HCT116 (cell line): Measurements from ENCODE around the gene FAH. TPM values are rescaled to one million over a fixed set of nuclear protein-coding genes. Genes with fewer than 3 reads are reported as not detected.

Experiments used
- ATAC-seq: fragments of 200-7000 bp; cut with Tn5 transposase; 2 replicates; pipeline ENCODE4 v1.9.1; 2020; ENCODE audit warnings: mild to moderate bottlenecking, moderate library complexity
- BruUV-seq: library from RNA; stranded (reverse); fragments of 400-500 nt; replicated peaks from 2 replicates; lab custom pipeline; 2021; lab: Mats Ljungman, UMichigan
- CTCF ChIA-PET: fragments of 300-600 bp; sonication (Branson Sonifier 250); formaldehyde crosslinking; loops from one replicate; lab custom pipeline; 2021; ENCODE audit warnings: antibody characterized with exemption; lab: Charles Lee
- POLR2A ChIA-PET: fragments of 300-600, 350-600 bp; sonication (Branson Sonifier 250); formaldehyde crosslinking; loops from one replicate; lab custom pipeline; 2021; ENCODE audit warnings: antibody characterized with exemption; lab: Charles Lee
- RAD21 ChIA-PET, 2 experiments: fragments of 300-600 bp; sonication (Branson Sonifier 250); formaldehyde crosslinking; loops; one replicate each; lab custom pipeline; 2023; ENCODE audit warnings: low total read pairs in 2 of 2; ENCODE audit not compliant: uncharacterized antibody in 2 of 2, unreplicated experiment in 2 of 2, low non-redundant PET in 1 of 2; lab: Charles Lee
- DNase-seq: peaks from one replicate; pipeline ENCODE4 v3.0.0-alpha.2; 2010; ENCODE audit warnings: low read depth, low spot score
- H2AFZ ChIP-seq: fragments of 200-600 bp; shearing (Covaris generic), sonication (generic); 2 replicates; pipeline ENCODE4 v1.6.1; 2017; ENCODE audit warnings: low read depth, mixed run types, mixed read lengths, antibody characterized with exemption, low read length; ENCODE audit not compliant: poor library complexity, severe bottlenecking
- H3K27ac ChIP-seq: 2 replicates; pipeline ENCODE4 v1.5.1; 2012; ENCODE audit warnings: low read depth, low read length
- H3K27me3 ChIP-seq: fragments of 200-600 bp; sonication (generic); 2 replicates; pipeline ENCODE4 v1.6.1; 2016; ENCODE audit warnings: mixed run types, low read length, mixed read lengths; ENCODE audit not compliant: insufficient read depth
- H3K36me3 ChIP-seq, 2 experiments: fragments of 200-500 bp in 1 of 2; fragments of 200-600 bp in 1 of 2; sonication (Bioruptor generic) in 1 of 2; sonication (generic) in 1 of 2; 2 replicates each; pipeline versions ENCODE4 v1.5.1 to v1.6.1; 2014 to 2016; ENCODE audit warnings: low read length in 2 of 2, inconsistent platforms in 1 of 2, mixed read lengths in 1 of 2, mixed run types in 1 of 2; ENCODE audit not compliant: insufficient read depth in 2 of 2, control insufficient read depth in 1 of 2
- H3K4me1 ChIP-seq, 2 experiments: fragments of 200-600 bp in 1 of 2; sonication (generic) in 1 of 2; 2 replicates each; pipeline versions ENCODE4 v1.5.1 to v1.6.1; 2012 to 2017; ENCODE audit warnings: low read length in 2 of 2, inconsistent platforms in 1 of 2, mild to moderate bottlenecking in 1 of 2, mixed read lengths in 1 of 2, mixed run types in 1 of 2, moderate library complexity in 1 of 2; ENCODE audit not compliant: insufficient read depth in 2 of 2, control insufficient read depth in 1 of 2
- H3K4me2 ChIP-seq: fragments of 200-600 bp; sonication (generic); 2 replicates; pipeline ENCODE4 v1.6.1; 2017; ENCODE audit warnings: mixed run types, low read length, mixed read lengths
- H3K4me3 ChIP-seq, 2 experiments: fragments of 200-600 bp in 1 of 2; sonication (generic) in 1 of 2; replicated peaks in 1 of 2; 2 replicates each; pipeline ENCODE4 v1.5.1; 2011 to 2016; ENCODE audit warnings: low read length in 2 of 2, control low read depth in 1 of 2, low read depth in 1 of 2, mild to moderate bottlenecking in 1 of 2, mixed read lengths in 1 of 2, mixed run types in 1 of 2
- H3K79me2 ChIP-seq: fragments of 200-600 bp; sonication (generic); 2 replicates; pipeline ENCODE4 v1.6.1; 2017; ENCODE audit warnings: mild to moderate bottlenecking, mixed run types, low read length, moderate library complexity, mixed read lengths; ENCODE audit not compliant: insufficient read depth
- H3K9ac ChIP-seq: fragments of 200-600 bp; sonication (generic); 2 replicates; pipeline ENCODE4 v1.6.1; 2016; ENCODE audit warnings: low read length, mixed read lengths
- H3K9me2 ChIP-seq: fragments of 200-600 bp; sonication (generic), shearing (Covaris generic); 2 replicates; pipeline ENCODE4 v1.6.1; 2017; ENCODE audit warnings: mixed run types, mild to moderate bottlenecking, moderate library complexity; ENCODE audit not compliant: insufficient read depth
- H3K9me3 ChIP-seq, 2 experiments: fragments of 200-500 bp in 1 of 2; fragments of 200-600 bp in 1 of 2; sonication (Bioruptor generic) in 1 of 2; sonication (generic) in 1 of 2; 2 replicates each; pipeline ENCODE4 v1.6.1; 2014 to 2017; ENCODE audit warnings: low read length in 2 of 2, mixed read lengths in 2 of 2, inconsistent platforms in 1 of 2, low read depth in 1 of 2, mild to moderate bottlenecking in 1 of 2, mixed run types in 1 of 2, moderate library complexity in 1 of 2; ENCODE audit not compliant: control insufficient read depth in 1 of 2, insufficient read depth in 1 of 2
- H4K20me1 ChIP-seq: fragments of 200-600 bp; sonication (generic), shearing (Covaris generic); 2 replicates; pipeline ENCODE4 v1.6.1; 2017; ENCODE audit warnings: mixed run types, mild to moderate bottlenecking, moderate library complexity; ENCODE audit not compliant: insufficient read depth
- CBX3 ChIP-seq: IDR thresholded peaks from 2 replicates; pipeline ENCODE4 v1.6.1; 2012; ENCODE audit warnings: low read depth
- CEBPB ChIP-seq: IDR thresholded peaks from 2 replicates; pipeline ENCODE4 v1.6.1; 2012; ENCODE audit warnings: low read depth
- EGR1 ChIP-seq: IDR thresholded peaks from 2 replicates; pipeline ENCODE4 v1.6.1; 2012; ENCODE audit warnings: low read depth
- EZH2 ChIP-seq: fragments of 200-600 bp; sonication (generic); IDR thresholded peaks from 2 replicates; pipeline ENCODE4 v1.6.1; 2017; ENCODE audit warnings: antibody characterized with exemption, mixed run types
- EZH2phosphoT487 ChIP-seq: fragments of 200-600 bp; IDR thresholded peaks from 2 replicates; pipeline ENCODE4 v1.6.1; 2018; ENCODE audit warnings: antibody characterized with exemption, borderline replicate concordance
- JUND ChIP-seq: IDR thresholded peaks from 2 replicates; pipeline ENCODE4 v1.6.1; 2012
- MAX ChIP-seq: IDR thresholded peaks from 2 replicates; pipeline ENCODE4 v1.6.1; 2012
- POLR2A ChIP-seq: IDR thresholded peaks from 2 replicates; pipeline ENCODE4 v1.7.0; 2011; ENCODE audit warnings: borderline replicate concordance; ENCODE audit not compliant: insufficient read depth, insufficient read length; ENCODE audit errors: extremely low read depth
- RAD21 ChIP-seq: IDR thresholded peaks from 2 replicates; pipeline ENCODE4 v1.6.1; 2012; ENCODE audit warnings: low read depth, mild to moderate bottlenecking
- TCF7L2 ChIP-seq: IDR thresholded peaks from 2 replicates; pipeline ENCODE4 v1.7.0; 2011; ENCODE audit warnings: borderline replicate concordance, inconsistent platforms; ENCODE audit not compliant: insufficient read depth, insufficient read length; ENCODE audit errors: extremely low read depth
- ZFX ChIP-seq: fragments of 450-650 bp; IDR thresholded peaks from 2 replicates; pipeline ENCODE4 v1.6.1; 2017
- intact Hi-C: fragments of 100-400 bp; cut with micrococcal nuclease; formaldehyde crosslinking; loops from 2 replicates; pipeline ENCODE4 v1.10.0; 2022
- total RNA-seq: library from RNA; stranded (reverse); gene quantifications from one replicate; pipeline ENCODE4 v1.2.1, GENCODE V29; 2021; ENCODE audit not compliant: unreplicated experiment
- TF ChIP-seq, protein P1 (sequence below): IDR thresholded peaks from 2 replicates; pipeline ENCODE4 v1.6.1; 2012
- TF ChIP-seq, protein P2 (sequence below), 3 experiments: fragments of 200-600 bp in 1 of 3; sonication (generic) in 1 of 3; IDR thresholded peaks in 2 of 3; conservative IDR thresholded peaks in 1 of 3; 2 replicates each; pipeline ENCODE4 v1.5.1; 2012 to 2017; ENCODE audit warnings: low read depth in 2 of 3, low read length in 2 of 3, antibody characterized with exemption in 1 of 3, borderline replicate concordance in 1 of 3, control low read depth in 1 of 3, mild to moderate bottlenecking in 1 of 3, mixed read lengths in 1 of 3, mixed run types in 1 of 3, moderate library complexity in 1 of 3; ENCODE audit not compliant: insufficient read depth in 1 of 3
- TF ChIP-seq, protein P3 (sequence below): IDR thresholded peaks from 2 replicates; pipeline ENCODE4 v1.6.1; 2012; ENCODE audit warnings: low read depth
- TF ChIP-seq, protein P4 (sequence below): IDR thresholded peaks from 2 replicates; pipeline ENCODE4 v1.6.1; 2011; ENCODE audit warnings: mild to moderate bottlenecking, low read length, moderate library complexity; ENCODE audit not compliant: insufficient replicate concordance; ENCODE audit errors: extremely low read depth

FAH gene
- total RNA-seq, 1 experiment from 2014 or later = 20.0 TPM

DNA sequence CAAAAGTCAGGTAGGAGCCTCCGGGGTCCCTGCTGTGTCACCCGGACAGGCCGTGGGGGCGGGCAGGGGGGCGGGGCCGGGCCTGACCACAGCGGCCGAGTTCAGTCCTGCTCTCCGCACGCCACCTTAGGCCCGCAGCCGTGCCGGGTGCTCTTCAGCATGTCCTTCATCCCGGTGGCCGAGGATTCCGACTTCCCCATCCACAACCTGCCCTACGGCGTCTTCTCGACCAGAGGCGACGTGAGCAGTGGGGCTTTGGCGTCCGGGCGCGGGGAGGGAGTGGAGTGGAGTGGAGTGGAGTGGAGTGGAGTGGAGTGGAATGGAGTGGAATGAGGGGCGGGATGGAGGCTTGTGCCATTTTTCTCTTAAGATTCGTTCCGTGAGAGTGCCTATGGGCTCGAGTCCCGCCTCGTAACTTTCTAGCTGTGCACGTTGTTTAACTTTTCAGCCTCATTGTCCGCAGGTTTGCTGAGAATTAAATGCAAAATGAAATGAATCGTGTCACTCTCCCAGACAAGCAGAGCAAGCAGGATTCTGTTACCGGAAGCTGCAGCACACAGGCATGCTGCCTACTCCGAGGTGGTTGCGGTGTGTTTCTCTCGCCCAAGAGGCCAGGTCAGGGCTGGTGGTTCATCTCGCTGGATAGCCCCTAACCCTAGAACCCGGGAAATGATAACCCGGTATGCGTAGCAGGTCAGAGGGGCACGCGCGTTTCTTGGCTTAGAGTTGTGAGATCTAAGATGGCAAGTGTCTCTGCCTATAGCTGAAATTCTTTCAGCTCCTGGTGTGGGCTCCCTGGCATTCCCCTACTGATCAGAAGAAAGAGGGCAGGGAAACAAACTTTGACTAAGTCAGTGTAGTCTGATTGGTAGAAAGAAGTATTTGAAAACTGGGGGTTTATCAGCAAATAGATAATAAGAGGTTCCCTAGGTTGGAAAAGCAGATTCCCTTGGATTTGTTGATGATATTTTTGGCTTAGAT is at the start of gene FAH (continued):
- TF ChIP-seq TCF7L2 = no peak
- TF ChIP-seq CBX3 = no peak
- TF ChIP-seq, protein P1, sequence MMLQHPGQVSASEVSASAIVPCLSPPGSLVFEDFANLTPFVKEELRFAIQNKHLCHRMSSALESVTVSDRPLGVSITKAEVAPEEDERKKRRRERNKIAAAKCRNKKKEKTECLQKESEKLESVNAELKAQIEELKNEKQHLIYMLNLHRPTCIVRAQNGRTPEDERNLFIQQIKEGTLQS = no peak
- peak; percentile 13; the same call in 1 of the 2 replicates for TF ChIP-seq MAX
- TF ChIP-seq POLR2A = no peak

DNA sequence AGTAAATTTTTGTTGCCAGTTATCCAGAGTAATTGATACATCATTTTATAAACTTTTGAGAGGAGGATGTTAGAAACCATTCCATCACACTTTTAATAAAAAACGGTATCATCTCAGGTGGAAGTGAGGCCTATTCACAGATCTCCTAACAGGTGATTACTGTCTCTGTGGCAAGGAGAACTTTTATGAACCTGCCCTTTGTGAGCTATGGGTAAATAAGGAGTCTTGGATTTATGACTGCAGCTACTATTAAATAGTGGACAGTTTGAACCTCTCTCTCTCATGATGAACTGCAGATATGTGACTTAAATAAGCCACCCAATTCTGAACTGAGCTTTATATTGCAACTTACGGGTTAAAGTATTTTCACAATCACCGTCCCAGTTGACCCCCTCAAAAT is 47.6 kb upstream of the FAH start:
- RAD21 ChIA-PET = no interaction called here
- intact Hi-C loops = no loop called here
- Histone ChIP-seq H3K9ac (no peak overlapping the region), H3K4me1 (peaks cover 0 to 13% of the 10 kb centered on the region in 2 experiments; a peak in 2 of 4 replicates), H3K9me2 (no peaks in the 10 kb centered on the region), H4K20me1 (no peaks in the 10 kb centered on the region), H3K4me2 (peak overlapping the region; percentile 33; the same call in 1 of the 2 replicates), H3K4me3 (no peak overlapping the region), H3K9me3 (no peaks in the 10 kb centered on the region), H2AFZ (no peak overlapping the region), H3K27ac (no peak overlapping the region), H3K27me3 (no peaks in the 10 kb centered on the region), H3K36me3 (no peaks in the 10 kb centered on the region), H3K79me2 (peaks cover 18% of the 10 kb centered on the region)
- BruUV-seq = no TSS peak
- CTCF ChIA-PET = no interaction called here
- POLR2A ChIA-PET = no interaction called here
- ATAC-seq = no peak
- DNase-seq = no peak
- TF ChIP-seq, protein P2, sequence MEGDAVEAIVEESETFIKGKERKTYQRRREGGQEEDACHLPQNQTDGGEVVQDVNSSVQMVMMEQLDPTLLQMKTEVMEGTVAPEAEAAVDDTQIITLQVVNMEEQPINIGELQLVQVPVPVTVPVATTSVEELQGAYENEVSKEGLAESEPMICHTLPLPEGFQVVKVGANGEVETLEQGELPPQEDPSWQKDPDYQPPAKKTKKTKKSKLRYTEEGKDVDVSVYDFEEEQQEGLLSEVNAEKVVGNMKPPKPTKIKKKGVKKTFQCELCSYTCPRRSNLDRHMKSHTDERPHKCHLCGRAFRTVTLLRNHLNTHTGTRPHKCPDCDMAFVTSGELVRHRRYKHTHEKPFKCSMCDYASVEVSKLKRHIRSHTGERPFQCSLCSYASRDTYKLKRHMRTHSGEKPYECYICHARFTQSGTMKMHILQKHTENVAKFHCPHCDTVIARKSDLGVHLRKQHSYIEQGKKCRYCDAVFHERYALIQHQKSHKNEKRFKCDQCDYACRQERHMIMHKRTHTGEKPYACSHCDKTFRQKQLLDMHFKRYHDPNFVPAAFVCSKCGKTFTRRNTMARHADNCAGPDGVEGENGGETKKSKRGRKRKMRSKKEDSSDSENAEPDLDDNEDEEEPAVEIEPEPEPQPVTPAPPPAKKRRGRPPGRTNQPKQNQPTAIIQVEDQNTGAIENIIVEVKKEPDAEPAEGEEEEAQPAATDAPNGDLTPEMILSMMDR (IDR thresholded peaks at IDR 0.05 in 2 of 3, conservative IDR thresholded peaks at IDR 0.05 in 1 of 3; ENCODE audit: borderline replicate concordance in 1 of 3, insufficient read depth in 1 of 3, low read depth in 2 of 3, low read length in 2 of 3) = no peak
- TF ChIP-seq MAX (no peak), CEBPB (no peak), EGR1 (no peak), EZH2phosphoT487 (no peak), RAD21 (no peak), ZFX (no peak), EZH2 (no peak), JUND (no peak)
- TF ChIP-seq, protein P3, sequence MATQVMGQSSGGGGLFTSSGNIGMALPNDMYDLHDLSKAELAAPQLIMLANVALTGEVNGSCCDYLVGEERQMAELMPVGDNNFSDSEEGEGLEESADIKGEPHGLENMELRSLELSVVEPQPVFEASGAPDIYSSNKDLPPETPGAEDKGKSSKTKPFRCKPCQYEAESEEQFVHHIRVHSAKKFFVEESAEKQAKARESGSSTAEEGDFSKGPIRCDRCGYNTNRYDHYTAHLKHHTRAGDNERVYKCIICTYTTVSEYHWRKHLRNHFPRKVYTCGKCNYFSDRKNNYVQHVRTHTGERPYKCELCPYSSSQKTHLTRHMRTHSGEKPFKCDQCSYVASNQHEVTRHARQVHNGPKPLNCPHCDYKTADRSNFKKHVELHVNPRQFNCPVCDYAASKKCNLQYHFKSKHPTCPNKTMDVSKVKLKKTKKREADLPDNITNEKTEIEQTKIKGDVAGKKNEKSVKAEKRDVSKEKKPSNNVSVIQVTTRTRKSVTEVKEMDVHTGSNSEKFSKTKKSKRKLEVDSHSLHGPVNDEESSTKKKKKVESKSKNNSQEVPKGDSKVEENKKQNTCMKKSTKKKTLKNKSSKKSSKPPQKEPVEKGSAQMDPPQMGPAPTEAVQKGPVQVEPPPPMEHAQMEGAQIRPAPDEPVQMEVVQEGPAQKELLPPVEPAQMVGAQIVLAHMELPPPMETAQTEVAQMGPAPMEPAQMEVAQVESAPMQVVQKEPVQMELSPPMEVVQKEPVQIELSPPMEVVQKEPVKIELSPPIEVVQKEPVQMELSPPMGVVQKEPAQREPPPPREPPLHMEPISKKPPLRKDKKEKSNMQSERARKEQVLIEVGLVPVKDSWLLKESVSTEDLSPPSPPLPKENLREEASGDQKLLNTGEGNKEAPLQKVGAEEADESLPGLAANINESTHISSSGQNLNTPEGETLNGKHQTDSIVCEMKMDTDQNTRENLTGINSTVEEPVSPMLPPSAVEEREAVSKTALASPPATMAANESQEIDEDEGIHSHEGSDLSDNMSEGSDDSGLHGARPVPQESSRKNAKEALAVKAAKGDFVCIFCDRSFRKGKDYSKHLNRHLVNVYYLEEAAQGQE = no peak
- TF ChIP-seq, protein P1 = no peak
- TF ChIP-seq, protein P4, sequence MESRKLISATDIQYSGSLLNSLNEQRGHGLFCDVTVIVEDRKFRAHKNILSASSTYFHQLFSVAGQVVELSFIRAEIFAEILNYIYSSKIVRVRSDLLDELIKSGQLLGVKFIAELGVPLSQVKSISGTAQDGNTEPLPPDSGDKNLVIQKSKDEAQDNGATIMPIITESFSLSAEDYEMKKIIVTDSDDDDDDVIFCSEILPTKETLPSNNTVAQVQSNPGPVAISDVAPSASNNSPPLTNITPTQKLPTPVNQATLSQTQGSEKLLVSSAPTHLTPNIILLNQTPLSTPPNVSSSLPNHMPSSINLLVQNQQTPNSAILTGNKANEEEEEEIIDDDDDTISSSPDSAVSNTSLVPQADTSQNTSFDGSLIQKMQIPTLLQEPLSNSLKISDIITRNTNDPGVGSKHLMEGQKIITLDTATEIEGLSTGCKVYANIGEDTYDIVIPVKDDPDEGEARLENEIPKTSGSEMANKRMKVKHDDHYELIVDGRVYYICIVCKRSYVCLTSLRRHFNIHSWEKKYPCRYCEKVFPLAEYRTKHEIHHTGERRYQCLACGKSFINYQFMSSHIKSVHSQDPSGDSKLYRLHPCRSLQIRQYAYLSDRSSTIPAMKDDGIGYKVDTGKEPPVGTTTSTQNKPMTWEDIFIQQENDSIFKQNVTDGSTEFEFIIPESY = no peak
